Measurements from ENCODE around the gene FBXO45. TPM values are rescaled to one million over a fixed set of nuclear protein-coding genes. Genes with fewer than 3 reads are reported as not detected.
A peak's percentile ranks its signal among the peaks of the same experiment; 100 is the strongest.

Gene FBXO45
- total and polyA plus RNA-seq, 2 of the 13 experiments (the other 11 are each of a cell fraction or from before 2014, with no cell fraction given) = 7.0 to 12.1 TPM

DNA sequence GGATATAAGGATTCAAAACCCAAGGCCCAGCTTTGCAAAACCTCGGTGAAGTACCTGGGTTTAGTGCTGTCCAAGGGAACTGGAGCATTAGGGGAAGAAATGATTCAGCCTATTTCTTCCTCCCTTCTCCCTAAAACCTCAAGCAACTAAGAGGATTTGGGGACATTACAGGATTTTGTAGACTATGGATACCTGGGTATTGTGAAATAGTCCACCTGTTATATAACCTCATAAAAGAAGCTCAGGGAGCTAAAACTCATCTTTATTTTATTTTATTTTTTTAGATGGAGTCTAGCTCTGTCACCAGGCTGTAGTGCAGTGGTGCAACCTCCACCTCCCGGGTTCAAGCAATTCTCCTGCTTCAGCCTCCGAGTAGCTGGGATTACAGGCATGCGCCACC is 44.6 kb upstream of the FBXO45 start:
- Histone ChIP-seq H3K27ac (ENCODE audit: extremely low read length, insufficient read depth, low read length) (no peak overlapping the region), H4K20me1 (ENCODE audit: insufficient read depth, low read length) (no peaks in the 10 kb centered on the region), H3K27me3 (ENCODE audit: control insufficient read depth in 1 of 2, insufficient read depth in 2 of 2, low read length in 2 of 2) (peaks cover 0 to 17% of the 10 kb centered on the region in 2 experiments; a peak in 2 of 5 replicates), H3K4me2 (ENCODE audit: low read depth, low read length) (no peak overlapping the region), H3K4me3 (replicated peaks in 1 of 3; ENCODE audit: insufficient read depth in 1 of 3, low read depth in 2 of 3, low read length in 3 of 3) (no peak overlapping the region), H3K9ac (ENCODE audit: insufficient read depth, low read depth, low read length) (no peak overlapping the region), H3K9me3 (ENCODE audit: low read length) (no peaks in the 10 kb centered on the region), H3K4me1 (ENCODE audit: insufficient read depth, low read length) (peaks cover 3% of the 10 kb centered on the region), H2AFZ (ENCODE audit: low read length) (no peak overlapping the region), H3K79me2 (ENCODE audit: insufficient read depth, low read length) (no peaks in the 10 kb centered on the region), H3K36me3 (replicated peaks in 1 of 2; ENCODE audit: control insufficient read depth in 1 of 2, insufficient read depth in 2 of 2, low read length in 2 of 2) (no peaks in the 10 kb centered on the region)
- intact Hi-C loops (cut with micrococcal nuclease; ENCODE audit: unreplicated experiment) = no loop called here
- TF ChIP-seq CEBPB (IDR thresholded peaks at IDR 0.05; ENCODE audit: borderline replicate concordance, low read depth, low read length) (peak; percentile 46; the same call in 1 of the 2 replicates), ATF1 (CRISPR knock-in tag; IDR thresholded peaks at IDR 0.05) (no peak)
- ChIA-PET CTCF (ENCODE audit: low intra/inter-chr PET ratio, low total read pairs) (no interaction called here), POLR2A (no interaction called here)
- FAIRE-seq = no peak
- BruUV-seq (replicated peaks) = no TSS peak
- no peak for ATAC-seq
- WGBS (ENCODE audit: low lambda C conversion rate) = 71% methylated on average over 4 of the region's 4 CpGs
- DNase-seq (ENCODE audit: low spot score) = no peak
- in situ Hi-C loops (cut with HindIII; ENCODE audit: extremely low pct_ligation_motif_present, low pct_unique_long_range_greater_than_20kb) = no loop called here

DNA sequence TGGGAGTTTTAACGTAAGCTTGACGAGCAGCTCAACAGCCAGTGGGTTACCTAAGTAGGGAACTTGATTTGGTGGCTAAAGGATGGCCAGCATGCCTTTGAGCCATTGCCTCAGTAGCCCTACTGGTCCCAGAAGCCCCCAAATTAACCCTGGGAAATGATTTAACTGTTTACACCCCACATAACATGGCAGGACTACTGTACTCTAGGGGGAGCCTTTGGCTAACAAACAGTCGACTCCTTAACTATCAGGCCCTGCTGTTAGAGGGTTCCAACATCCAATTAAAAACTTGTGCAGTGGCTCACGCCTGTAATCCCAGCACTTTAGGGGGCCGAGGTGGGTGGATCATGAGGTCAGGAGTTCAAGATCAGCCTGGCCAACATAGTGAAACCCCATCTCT is 43.9 kb upstream of the FBXO45 start:
- peak; percentile 56 for ATAC-seq
- H4K20me1 ChIP-seq (ENCODE audit: insufficient read depth, low read length) = no peaks in the 10 kb centered on the region
- in situ Hi-C loops (cut with HindIII; ENCODE audit: extremely low pct_ligation_motif_present, low pct_unique_long_range_greater_than_20kb) = no loop called here
- no peaks in the 10 kb centered on the region; the same call in 1 of the 2 replicates for H3K4me1 ChIP-seq (ENCODE audit: insufficient read depth, low read length)
- H2AFZ ChIP-seq (ENCODE audit: low read length) = no peak overlapping the region
- no peak overlapping the region for H3K4me2 ChIP-seq (ENCODE audit: low read depth, low read length)
- no peak for DNase-seq (ENCODE audit: low spot score)
- H3K9me3 ChIP-seq (ENCODE audit: low read length) = no peaks in the 10 kb centered on the region
- intact Hi-C loops (cut with micrococcal nuclease; ENCODE audit: unreplicated experiment) = no loop called here
- FAIRE-seq = no peak
- H3K27ac ChIP-seq (ENCODE audit: extremely low read length, insufficient read depth, low read length) = no peak overlapping the region
- no peak overlapping the region for H3K4me3 ChIP-seq (replicated peaks in 1 of 3; ENCODE audit: insufficient read depth in 1 of 3, low read depth in 2 of 3, low read length in 3 of 3)
- WGBS (ENCODE audit: low lambda C conversion rate) = 30% methylated on average over 5 of the region's 5 CpGs
- H3K36me3 ChIP-seq (replicated peaks in 1 of 2; ENCODE audit: control insufficient read depth in 1 of 2, insufficient read depth in 2 of 2, low read length in 2 of 2) = no peaks in the 10 kb centered on the region
- POLR2A ChIA-PET = no interaction called here
- CTCF ChIA-PET (ENCODE audit: low intra/inter-chr PET ratio, low total read pairs) = no interaction called here
- H3K9ac ChIP-seq (ENCODE audit: insufficient read depth, low read depth, low read length) = no peak overlapping the region
- no peaks in the 10 kb centered on the region for H3K79me2 ChIP-seq (ENCODE audit: insufficient read depth, low read length)
- peaks cover 0 to 14% of the 10 kb centered on the region in 2 experiments; a peak in 1 of 5 replicates for H3K27me3 ChIP-seq (ENCODE audit: control insufficient read depth in 1 of 2, insufficient read depth in 2 of 2, low read length in 2 of 2)
- no peak for TF ChIP-seq ZSCAN29 (CRISPR knock-in tag; conservative IDR thresholded peaks at IDR 0.05)
- no peak for TF ChIP-seq ZNF570 (CRISPR knock-in tag; IDR thresholded peaks at IDR 0.05; ENCODE audit: borderline replicate concordance)
- no peak for TF ChIP-seq ZNF260 (CRISPR knock-in tag; IDR thresholded peaks at IDR 0.05; ENCODE audit: borderline replicate concordance, low read depth)
- TF ChIP-seq, protein P1, sequence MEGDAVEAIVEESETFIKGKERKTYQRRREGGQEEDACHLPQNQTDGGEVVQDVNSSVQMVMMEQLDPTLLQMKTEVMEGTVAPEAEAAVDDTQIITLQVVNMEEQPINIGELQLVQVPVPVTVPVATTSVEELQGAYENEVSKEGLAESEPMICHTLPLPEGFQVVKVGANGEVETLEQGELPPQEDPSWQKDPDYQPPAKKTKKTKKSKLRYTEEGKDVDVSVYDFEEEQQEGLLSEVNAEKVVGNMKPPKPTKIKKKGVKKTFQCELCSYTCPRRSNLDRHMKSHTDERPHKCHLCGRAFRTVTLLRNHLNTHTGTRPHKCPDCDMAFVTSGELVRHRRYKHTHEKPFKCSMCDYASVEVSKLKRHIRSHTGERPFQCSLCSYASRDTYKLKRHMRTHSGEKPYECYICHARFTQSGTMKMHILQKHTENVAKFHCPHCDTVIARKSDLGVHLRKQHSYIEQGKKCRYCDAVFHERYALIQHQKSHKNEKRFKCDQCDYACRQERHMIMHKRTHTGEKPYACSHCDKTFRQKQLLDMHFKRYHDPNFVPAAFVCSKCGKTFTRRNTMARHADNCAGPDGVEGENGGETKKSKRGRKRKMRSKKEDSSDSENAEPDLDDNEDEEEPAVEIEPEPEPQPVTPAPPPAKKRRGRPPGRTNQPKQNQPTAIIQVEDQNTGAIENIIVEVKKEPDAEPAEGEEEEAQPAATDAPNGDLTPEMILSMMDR (CRISPR knock-in tag; IDR thresholded peaks at IDR 0.05) = peak; percentile 47
- TF ChIP-seq HOXA3 (CRISPR knock-in tag; IDR thresholded peaks at IDR 0.05) = no peak
- peak; percentile 95 for TF ChIP-seq ZNF652 (CRISPR knock-in tag; IDR thresholded peaks at IDR 0.05; ENCODE audit: borderline replicate concordance, low read depth)
- TF ChIP-seq STAG1 (CRISPR knock-in tag; IDR thresholded peaks at IDR 0.05) = peak; percentile 59
- TF ChIP-seq, protein P2, sequence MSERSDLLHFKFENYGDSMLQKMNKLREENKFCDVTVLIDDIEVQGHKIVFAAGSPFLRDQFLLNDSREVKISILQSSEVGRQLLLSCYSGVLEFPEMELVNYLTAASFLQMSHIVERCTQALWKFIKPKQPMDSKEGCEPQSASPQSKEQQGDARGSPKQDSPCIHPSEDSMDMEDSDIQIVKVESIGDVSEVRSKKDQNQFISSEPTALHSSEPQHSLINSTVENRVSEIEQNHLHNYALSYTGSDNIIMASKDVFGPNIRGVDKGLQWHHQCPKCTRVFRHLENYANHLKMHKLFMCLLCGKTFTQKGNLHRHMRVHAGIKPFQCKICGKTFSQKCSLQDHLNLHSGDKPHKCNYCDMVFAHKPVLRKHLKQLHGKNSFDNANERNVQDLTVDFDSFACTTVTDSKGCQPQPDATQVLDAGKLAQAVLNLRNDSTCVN (CRISPR knock-in tag; IDR thresholded peaks at IDR 0.05; ENCODE audit: borderline replicate concordance) = 0 out of 2 replicates have a peak, but pooled peaks have one; percentile 28
- no peak for TF ChIP-seq ZMYM4 (CRISPR knock-in tag; IDR thresholded peaks at IDR 0.05)
- BruUV-seq (replicated peaks) = no TSS peak
